HK-2 (cell line): ENCODE data around the gene TAMALIN.
"Not testable (repeated sequence)": the region's sequence is repeated elsewhere in the genome, so short reads cannot be mapped to it uniquely, and the experiment has no call there.

Experiments
- DNase-seq: peaks from one replicate; pipeline ENCODE4 v3.0.0-alpha.2; 2018; ENCODE audit not compliant: unreplicated experiment

TAMALIN gene

DNA sequence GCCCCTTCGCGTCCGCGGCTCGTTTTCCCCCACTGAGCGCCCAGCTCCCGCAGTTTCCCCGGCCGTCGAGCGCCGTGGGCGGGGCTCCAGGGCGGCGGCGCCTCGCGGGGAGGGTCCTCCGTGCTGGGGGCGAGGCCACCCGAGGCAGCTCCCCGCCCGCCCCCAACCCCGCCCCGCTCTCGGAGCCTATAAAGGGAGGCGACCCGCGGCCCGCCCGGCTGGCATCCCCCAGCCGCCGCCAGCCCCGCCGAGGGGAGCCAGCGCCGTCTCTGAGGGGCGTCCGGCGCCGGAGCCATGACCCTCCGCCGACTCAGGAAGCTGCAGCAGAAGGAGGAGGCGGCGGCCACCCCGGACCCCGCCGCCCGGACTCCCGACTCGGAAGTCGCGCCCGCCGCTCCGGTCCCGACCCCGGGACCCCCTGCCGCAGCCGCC is at the start of gene TAMALIN:
TSS of gene TAMALIN (plus strand) at position 221 of the 432 bp plus-strand sequence. CDS start at position 295, 74 bp downstream.
- DNase-seq = no peak

DNA sequence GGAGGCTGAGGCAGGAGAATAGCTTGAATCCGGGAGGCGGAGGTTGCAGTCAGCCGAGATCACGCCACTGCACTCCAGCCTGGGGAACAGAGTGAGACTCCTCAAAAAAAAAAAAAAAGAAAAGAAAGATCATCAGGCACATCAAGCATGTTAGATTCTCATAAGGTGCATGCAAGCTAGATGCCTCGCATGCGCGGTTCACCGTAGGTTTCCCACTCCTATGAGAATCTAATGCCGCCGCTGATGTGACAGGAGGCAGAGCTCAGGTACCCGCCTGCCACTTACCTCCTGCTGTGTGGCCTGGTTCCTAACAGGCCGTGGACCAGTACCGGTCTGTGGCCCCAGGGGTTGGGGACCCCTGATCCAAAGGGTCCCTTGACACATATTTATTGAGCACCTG is 48.2 kb upstream of the TAMALIN start:
- no peak for DNase-seq

DNA sequence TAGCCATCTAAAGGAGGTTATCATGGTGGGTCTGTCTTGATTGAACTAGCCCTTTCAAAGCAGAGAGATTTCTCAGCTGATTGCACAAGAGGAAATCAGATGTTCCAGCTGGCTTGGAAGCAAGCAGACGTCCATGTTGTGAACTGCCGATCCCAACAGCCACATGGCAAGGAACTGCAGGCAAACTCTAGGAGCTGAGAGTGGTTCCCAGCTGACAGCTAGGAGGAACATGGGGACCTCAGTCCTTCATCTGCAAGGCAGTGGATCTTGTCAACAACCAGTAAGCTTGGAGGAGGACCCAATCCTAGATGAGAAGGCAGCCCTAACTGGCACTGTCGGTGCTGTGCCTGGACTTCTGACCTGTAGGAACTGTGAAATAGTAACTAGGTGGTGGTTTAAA is 47.5 kb upstream of the TAMALIN start:
- DNase-seq = no peak

DNA sequence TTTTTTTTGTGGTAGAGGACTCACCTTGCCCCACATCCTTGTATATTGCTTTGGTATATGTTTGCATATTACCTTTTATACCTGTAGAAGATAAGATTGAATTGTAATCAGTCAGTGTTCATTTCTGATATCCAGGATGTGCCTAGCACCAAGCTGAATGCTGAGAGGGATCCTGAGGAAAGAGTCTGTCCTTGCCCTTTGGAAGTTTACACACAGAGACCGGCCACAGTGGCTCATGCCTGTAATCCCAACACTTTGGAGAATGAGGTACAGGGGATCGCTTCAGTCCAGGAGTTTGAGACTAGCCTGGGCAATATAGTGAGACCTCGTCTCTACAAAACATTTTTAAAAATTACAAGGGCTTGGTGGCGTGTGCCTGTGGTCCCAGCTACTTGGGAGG is 46.8 kb upstream of the TAMALIN start:
- no peak for DNase-seq

GRCh38 chr12:51960488-51960887 is 46.3 kb upstream of the TAMALIN start:
- no peak for DNase-seq

- no peak for DNase-seq
Observed at GRCh38 chr12:51960890-51961289, 45.9 kb upstream of the TAMALIN start.

GRCh38 chr12:51961834-51962233 is 44.9 kb upstream of the TAMALIN start:
- no peak for DNase-seq

DNA sequence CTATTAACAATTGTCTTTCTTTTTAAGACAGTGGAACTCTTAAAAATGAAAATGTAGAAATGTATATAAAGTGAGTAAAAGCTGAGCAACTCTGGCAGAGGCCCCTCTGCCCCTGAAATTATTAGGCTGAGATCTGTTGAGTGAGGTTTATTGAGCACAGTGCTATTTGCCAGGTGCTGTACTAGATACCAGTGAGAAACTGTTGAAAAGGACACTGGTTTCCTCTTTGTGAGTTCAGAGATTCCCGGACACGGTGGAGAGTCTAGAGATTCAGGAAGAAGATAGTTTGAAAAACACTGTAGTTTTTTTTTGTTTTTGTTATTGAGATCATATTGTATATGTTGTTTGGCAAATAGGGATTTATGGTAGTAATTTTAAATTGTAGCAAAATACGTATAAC is 44.0 kb upstream of the TAMALIN start:
- DNase-seq = no peak

- no peak for DNase-seq
Observed at GRCh38 chr12:51963477-51963876, 43.3 kb upstream of the TAMALIN start.

DNA sequence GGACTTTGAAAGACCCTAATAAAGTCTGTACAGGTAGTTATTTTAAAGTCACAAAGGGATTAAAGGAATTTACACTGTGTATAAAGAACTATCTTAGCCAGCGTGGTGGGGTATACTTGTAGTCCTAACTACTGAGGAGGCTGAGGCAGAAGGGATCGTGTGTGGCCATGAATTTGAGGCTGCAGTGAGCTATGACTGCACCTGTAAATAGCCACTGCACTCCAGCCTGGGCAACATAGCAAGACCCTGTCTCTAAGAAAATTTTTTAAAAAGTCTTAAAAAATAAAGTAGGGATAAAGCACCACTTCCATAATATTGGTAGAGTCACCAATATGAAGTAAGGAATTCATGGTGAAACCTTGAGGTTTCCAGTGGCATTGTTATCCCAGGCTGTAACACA is 37.1 kb upstream of the TAMALIN start:
- no peak for DNase-seq

- DNase-seq = peak; percentile 46
Observed at GRCh38 chr12:51970904-51971646, 35.7 kb upstream of the TAMALIN start.

DNA sequence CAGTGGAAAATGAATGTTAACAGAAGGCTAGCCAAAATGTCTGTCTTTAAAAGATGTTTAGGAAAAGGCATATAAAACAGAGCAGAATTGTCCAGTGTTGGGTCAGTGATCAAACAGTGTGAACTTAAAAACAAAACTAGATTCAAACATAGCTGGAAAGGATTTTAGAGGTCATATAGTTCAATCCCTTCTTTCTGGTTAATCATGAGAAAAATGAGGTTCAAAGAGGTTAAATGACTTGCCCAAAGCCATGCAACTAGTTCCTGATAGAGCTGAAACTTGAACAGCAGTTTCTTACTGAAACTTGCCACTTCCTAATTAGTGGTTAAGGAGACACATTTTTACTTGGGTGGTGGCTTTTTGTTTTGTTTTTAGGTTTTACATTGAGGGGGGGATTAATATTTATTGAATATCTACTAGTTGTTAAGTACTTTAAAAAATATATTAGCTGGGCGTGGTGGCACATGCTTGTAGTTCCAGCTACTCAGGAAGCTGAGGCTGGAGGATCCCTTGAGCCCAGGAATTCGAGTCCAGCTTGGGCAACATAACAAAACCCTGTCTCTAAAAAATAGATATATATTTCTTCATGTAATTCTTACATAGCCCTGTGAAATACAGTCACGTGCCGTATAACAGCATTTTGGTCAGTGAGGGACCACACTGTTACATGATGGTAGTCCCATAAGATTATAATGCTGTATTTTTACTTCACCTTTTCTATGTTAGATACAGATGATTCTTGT is 34.9 kb upstream of the TAMALIN start:
- DNase-seq = no peak

GRCh38 chr12:51972422-51972812 is 34.3 kb upstream of the TAMALIN start:
- no peak for DNase-seq

DNA sequence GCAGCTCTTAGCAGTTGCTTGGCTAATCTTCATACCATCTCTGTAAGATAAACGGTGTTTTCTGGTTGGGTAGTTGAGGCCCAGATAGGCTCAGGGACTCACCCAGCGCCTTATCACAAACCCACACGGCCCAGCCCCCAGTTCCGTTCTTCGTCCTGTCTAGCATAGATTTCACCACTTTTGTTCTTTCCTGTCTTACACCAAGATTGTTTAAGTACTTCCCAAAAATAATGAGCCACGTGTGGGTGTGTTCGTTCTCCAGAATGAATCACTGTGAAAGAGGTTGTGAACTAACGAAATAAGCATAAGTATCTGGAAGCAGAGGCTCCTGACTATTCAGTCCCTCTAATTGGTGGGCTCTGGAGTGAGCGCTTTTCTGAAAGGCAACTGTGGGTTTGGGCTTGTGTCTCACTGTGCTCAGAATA is 33.9 kb upstream of the TAMALIN start:
- no peak for DNase-seq

DNA sequence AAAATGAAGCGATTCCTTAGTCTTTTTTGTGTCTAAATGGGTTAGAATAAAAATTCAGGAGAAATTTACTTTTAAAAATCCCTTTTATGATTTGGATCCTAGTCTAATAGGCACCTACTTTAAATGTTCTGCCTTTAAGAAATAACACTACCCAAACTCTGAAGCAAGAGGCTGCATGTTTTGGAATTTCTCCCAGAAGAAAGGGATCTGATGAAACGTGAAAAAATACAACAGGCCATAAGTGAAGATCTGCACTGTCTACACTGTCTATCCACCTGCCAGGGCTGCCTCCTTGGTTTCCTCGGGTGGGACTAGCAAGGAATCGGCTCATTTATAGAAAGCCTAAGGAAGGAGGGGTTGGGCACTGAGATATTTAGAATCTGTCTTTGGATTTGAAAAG is 33.2 kb upstream of the TAMALIN start:
- DNase-seq = no peak

DNA sequence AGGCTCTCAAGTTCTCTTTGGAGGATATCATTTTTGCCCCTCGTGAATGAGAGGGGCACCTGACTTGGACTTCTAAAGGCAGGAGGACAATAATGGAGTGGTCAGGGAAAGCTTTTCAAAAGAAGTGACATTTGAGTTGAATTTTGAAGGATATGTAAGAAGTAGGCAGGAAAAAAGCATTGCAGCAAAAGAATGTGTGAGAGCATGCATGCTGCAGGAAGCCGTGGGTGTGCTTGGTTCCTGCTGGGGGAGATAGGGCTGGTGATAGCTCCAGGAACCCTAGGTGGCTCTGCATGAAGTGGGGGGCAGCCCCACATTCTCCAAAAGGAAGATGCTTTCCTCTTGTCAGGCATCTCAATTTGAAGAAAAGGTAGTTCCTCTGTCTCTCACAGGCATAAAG is 32.1 kb upstream of the TAMALIN start:
- no peak for DNase-seq

GRCh38 chr12:51975196-51975595 is 31.6 kb upstream of the TAMALIN start:
- no peak for DNase-seq

DNA sequence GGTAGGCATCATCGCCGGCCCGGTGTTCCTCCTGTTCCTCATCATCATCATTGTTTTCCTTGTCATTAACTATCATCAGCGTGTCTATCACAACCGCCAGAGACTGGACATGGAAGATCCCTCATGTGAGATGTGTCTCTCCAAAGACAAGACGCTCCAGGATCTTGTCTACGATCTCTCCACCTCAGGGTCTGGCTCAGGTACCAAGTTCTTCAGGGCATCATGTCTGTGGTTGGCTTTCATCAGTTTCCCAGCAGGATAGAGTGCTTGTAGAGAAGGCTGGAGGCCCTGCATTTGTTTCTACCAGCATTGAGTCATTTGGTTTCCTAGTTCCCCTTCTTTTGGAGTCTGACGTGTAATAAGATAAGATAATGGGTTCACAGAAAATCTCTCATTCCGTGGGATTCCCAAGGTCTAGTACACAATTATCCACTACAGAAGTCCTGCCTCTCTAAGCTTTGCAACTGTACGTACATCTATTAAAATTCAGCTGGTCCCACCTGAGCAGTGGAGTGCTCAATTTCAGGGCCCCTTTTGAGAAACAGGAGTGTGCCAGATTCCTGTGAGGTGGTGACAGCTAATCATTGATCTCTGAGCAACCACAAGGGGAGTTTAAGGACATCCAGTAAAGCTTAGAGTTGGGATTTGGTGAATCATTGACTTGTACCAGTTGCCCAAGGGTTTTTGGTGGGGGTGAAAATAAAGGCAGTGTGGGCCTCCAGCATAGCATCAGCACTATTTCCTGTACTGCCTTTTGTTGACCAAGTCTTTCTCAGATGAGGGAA is 30.2 kb upstream of the TAMALIN start:
- DNase-seq = peak; percentile 60

DNA sequence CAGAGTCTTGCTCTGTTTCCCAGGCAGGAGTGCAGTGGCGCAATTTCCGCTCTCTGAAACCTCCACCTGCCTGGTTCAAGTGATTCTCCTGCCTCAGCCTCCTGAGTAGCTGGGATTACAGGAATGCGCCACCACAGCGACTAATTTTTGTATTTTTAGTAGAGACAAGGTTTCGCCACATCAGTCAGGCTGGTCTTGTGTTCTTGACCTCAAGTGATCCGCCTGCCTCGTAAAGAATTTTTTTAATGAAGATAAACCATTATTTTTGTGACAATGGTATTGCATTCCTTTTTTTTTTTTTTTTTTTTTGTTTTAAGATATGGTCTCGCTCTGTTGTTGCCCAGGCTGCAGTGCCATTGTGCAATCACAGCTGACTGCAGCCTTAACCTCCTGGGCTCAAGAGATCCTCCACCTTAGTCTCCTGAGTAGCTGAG is 29.4 kb upstream of the TAMALIN start:
- peak; percentile 41 for DNase-seq

GRCh38 chr12:51979306-51979705 is 27.4 kb upstream of the TAMALIN start:
- DNase-seq = not testable (repeated sequence)

DNA sequence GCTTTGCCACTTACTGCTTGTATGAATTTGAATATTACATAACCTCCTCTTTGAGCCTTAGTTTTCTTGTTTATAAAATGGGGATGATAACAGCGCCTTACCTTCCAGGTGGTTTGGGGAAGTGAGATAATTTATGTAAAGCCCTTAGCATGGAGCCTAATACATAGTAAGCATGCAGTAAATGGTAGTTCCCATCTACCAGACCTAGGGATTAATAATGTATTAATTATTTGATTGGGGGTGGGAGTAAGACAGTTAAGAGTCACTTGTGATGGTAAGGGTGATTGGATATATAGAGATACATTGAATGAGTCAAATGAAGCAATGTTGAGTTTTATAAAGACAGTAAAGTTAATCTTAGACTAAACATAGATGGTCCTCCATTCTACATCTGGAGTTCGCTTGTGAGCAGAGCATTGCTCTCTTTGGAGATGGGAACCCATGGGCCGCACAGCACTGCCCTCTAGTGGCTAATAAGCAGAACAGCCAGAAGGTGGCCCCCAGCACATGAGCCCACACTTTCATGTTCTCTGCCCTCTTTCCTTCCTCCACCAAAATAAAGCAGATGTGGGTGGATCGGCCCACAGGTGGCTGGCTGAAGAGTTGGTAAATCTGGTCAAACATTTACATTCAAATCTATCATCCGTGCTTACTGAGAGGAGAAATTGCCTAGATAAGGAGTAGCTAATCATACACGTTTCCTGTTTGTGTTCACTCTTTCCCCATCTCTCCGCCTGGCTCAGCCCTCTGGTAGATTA is 26.5 kb upstream of the TAMALIN start:
- peak; percentile 70 for DNase-seq

DNA sequence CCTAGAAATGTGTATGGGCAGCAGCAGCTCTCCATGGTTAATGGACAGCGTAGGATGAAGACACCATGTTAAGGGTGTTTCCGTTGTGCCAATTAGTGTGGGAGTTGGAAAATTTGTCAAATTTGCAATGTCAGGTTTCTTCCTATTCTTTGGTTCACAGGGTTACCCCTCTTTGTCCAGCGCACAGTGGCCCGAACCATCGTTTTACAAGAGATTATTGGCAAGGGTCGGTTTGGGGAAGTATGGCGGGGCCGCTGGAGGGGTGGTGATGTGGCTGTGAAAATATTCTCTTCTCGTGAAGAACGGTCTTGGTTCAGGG is 26.0 kb upstream of the TAMALIN start:
- DNase-seq = no peak
